Subcutaneous abdominal adipose tissue (tissue), 5 donors: ENCODE results near the gene UCHL5.
A peak's percentile ranks its signal among the peaks of the same experiment; 100 is the strongest.
"Not testable (repeated sequence)": the region's sequence is repeated elsewhere in the genome, so short reads cannot be mapped to it uniquely, and the experiment has no call there.

ENCODE experiments used
- H3K27ac ChIP-seq: one replicate; pipeline ENCODE4 v1.7.0; 2013; ENCODE audit warnings: low read depth, mild to moderate bottlenecking, inconsistent platforms, low read length, moderate library complexity
- H3K27me3 ChIP-seq, 5 donors: one replicate each; pipeline ENCODE4 v1.7.0; 2013; ENCODE audit warnings: low read length in 5 of 5, inconsistent platforms in 1 of 5; ENCODE audit not compliant: control insufficient read depth in 5 of 5, insufficient read depth in 4 of 5
- H3K36me3 ChIP-seq, 5 donors: one replicate each; pipeline ENCODE4 v1.7.0; 2013; ENCODE audit warnings: low read length in 5 of 5; ENCODE audit not compliant: control insufficient read depth in 5 of 5, insufficient read depth in 5 of 5
- H3K4me1 ChIP-seq, 5 donors: one replicate each; pipeline ENCODE4 v1.7.0; 2013; ENCODE audit warnings: low read length in 5 of 5, mild to moderate bottlenecking in 3 of 5, moderate library complexity in 1 of 5; ENCODE audit not compliant: control insufficient read depth in 5 of 5, insufficient read depth in 5 of 5
- H3K4me3 ChIP-seq, 5 donors: one replicate each; pipeline ENCODE4 v1.7.0; 2013; ENCODE audit warnings: low read length in 5 of 5, low read depth in 1 of 5
- H3K9ac ChIP-seq, 5 donors: one replicate each; pipeline ENCODE4 v1.7.0; 2013; ENCODE audit warnings: low read length in 5 of 5, mild to moderate bottlenecking in 4 of 5, moderate library complexity in 3 of 5
- H3K9me3 ChIP-seq, 5 donors: one replicate each; pipeline ENCODE4 v1.7.0; 2013; ENCODE audit warnings: low read length in 5 of 5; ENCODE audit not compliant: control insufficient read depth in 5 of 5
- donor health status: healthy.
- donor health status: healthy.
- donor health status: healthy.
- donor health status: healthy.
- donor health status: healthy.

The UCHL5 gene

GRCh38 chr1:193068013-193068412 is 8.9 kb upstream of the UCHL5 start:
- Histone ChIP-seq H3K9ac (no peak overlapping the region), H3K36me3 (peaks cover 0 to 6% (median 3%) of the 10 kb centered on the region in 5 donors), H3K4me1 (peaks cover 3 to 13% (median 4%) of the 10 kb centered on the region in 5 donors), H3K27me3 (no peaks in the 10 kb centered on the region), H3K27ac (no peak overlapping the region), H3K4me3 (no peak overlapping the region), H3K9me3 (no peaks in the 10 kb centered on the region)

DNA sequence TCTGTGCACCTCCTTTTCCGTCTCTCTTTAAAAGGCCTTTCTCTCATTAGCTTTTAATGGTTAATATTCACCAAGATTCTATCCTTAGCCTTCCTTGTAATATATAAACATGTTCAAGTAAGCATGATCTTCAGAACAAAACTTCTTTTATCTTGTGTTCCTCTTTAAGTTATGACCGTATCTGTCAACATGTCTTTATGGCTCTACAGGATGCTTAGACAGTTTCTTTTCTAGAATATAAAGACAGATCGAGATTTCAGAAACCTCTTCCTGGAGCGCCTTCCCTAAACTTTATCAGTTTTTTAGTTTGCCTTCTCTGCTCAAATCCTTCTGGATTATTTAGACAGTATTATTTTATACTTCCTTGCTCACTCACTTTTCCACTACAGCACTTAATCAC is 7.4 kb upstream of the UCHL5 start:
- Histone ChIP-seq H3K4me1 (peaks cover 3 to 13% (median 4%) of the 10 kb centered on the region in 5 donors), H3K27ac (no peak overlapping the region), H3K27me3 (no peaks in the 10 kb centered on the region), H3K36me3 (peaks cover 0 to 6% (median 3%) of the 10 kb centered on the region in 5 donors), H3K9me3 (no peaks in the 10 kb centered on the region), H3K9ac (no peak overlapping the region), H3K4me3 (no peak overlapping the region)

- Histone ChIP-seq H3K4me1 (peaks cover 1 to 15% (median 9%) of the 10 kb centered on the region in 5 donors), H3K36me3 (peaks cover 0 to 6% (median 3%) of the 10 kb centered on the region in 5 donors)
Observed at GRCh38 chr1:193065954-193066353, 6.8 kb upstream of the UCHL5 start.

DNA sequence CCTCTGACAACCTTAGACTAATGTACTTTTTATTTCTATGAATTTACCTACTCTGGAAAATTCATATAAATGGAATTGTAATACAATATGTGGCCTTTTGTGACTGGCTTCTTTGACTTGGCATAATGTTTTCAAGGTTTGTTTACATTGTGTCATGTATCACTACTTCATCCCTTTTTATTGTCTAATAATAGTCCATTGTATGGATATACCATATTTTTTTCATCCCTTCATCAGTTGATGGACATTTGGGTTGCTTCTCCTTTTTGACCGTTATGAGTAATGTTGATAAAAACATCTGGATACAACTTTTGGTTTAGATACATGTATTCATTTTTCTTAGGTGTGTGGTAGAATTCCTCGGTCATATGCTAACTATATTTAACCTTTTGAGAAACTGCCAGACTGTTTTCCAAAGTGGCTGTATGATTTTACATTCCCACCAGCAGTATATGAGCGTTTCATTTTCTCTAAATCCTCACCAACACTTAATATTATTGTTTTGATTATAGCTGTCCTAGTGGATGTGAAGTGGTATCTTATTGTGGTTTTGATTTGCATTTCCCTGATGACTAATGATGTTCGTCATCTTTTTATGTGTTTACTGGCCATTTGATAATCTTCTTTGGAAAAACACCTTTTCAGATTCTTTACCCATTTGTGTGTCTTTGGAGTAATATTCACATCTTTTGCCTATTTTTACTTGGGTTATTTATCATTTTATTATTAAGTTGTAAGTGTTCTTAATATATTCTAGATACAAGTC is 3.7 kb upstream of the UCHL5 start:
- peaks cover 0 to 3% (median 0%) of the 10 kb centered on the region in 5 donors for H3K27me3 ChIP-seq
- peaks cover 7 to 26% (median 24%) of the 10 kb centered on the region in 5 donors for H3K4me1 ChIP-seq
- H3K36me3 ChIP-seq: no peaks in the 10 kb centered on the region
- H3K27ac ChIP-seq: no peak overlapping the region
- H3K9ac ChIP-seq: no peak overlapping the region
- no peaks in the 10 kb centered on the region for H3K9me3 ChIP-seq
- no peak overlapping the region for H3K4me3 ChIP-seq

More at GRCh38 chr1:193065954-193066353, 6.8 kb upstream of the UCHL5 start:
- Histone ChIP-seq H3K4me3 (no peak overlapping the region), H3K27me3 (no peaks in the 10 kb centered on the region), H3K27ac (no peak overlapping the region), H3K9ac (no peak overlapping the region), H3K9me3 (no peaks in the 10 kb centered on the region)

- Histone ChIP-seq H3K4me1 (peaks cover 7 to 31% (median 29%) of the 10 kb centered on the region in 5 donors), H3K36me3 (no peaks in the 10 kb centered on the region), H3K4me3 (peak overlapping the region in 2 of 5 donors; percentile 29 to 95), H3K9me3 (no peaks in the 10 kb centered on the region), H3K27me3 (peaks cover 0 to 3% (median 0%) of the 10 kb centered on the region in 5 donors), H3K9ac (peak overlapping the region in 4 of 5 donors; percentile 48 to 99 (median 98)), H3K27ac (peak overlapping the region; percentile 96)
Observed at GRCh38 chr1:193060938-193061337, 1.8 kb upstream of the UCHL5 start.

GRCh38 chr1:193060406-193060805 is 1.2 kb upstream of the UCHL5 start:
- Histone ChIP-seq H3K27ac (peak overlapping the region; percentile 96), H3K4me3 (peak overlapping the region; percentile 80 to 98 (median 95)), H3K4me1 (peaks cover 7 to 31% (median 29%) of the 10 kb centered on the region in 5 donors), H3K27me3 (peaks cover 0 to 3% (median 0%) of the 10 kb centered on the region in 5 donors), H3K9ac (peak overlapping the region; percentile 82 to 99 (median 98)), H3K9me3 (no peaks in the 10 kb centered on the region), H3K36me3 (no peaks in the 10 kb centered on the region)

DNA sequence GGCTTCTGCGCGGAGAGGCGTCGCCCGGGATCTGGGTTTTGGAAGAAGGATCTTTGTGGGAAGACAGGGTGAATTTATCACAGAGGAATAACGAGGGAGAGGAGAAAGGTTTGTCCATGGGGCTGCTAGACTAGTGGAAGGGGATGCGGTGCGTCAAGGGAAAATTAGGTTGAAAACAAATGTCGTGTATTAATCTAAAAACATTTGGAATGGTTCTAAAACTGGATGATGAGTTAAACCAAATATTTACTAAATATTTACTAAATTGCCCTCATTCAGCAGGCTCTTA is 899 bp upstream of the UCHL5 start:
- Histone ChIP-seq H3K36me3 (no peaks in the 10 kb centered on the region), H3K27ac (peak overlapping the region; percentile 96), H3K9ac (peak overlapping the region; percentile 82 to 99 (median 98)), H3K4me3 (peak overlapping the region; percentile 80 to 98 (median 95)), H3K4me1 (peaks cover 7 to 32% (median 29%) of the 10 kb centered on the region in 5 donors), H3K27me3 (peaks cover 0 to 3% (median 0%) of the 10 kb centered on the region in 5 donors), H3K9me3 (no peaks in the 10 kb centered on the region)

- no peaks in the 10 kb centered on the region for H3K36me3 ChIP-seq
- peak overlapping the region; percentile 96 for H3K27ac ChIP-seq
- H3K4me3 ChIP-seq: peak overlapping the region; percentile 95 to 99 (median 97)
- H3K4me1 ChIP-seq: peaks cover 7 to 37% (median 29%) of the 10 kb centered on the region in 5 donors
- H3K27me3 ChIP-seq: peaks cover 0 to 3% (median 0%) of the 10 kb centered on the region in 5 donors
- H3K9ac ChIP-seq: peak overlapping the region; percentile 93 to 99 (median 98)
- H3K9me3 ChIP-seq: no peaks in the 10 kb centered on the region
Observed at GRCh38 chr1:193058529-193059281, 455 bp downstream of the UCHL5 start.

DNA sequence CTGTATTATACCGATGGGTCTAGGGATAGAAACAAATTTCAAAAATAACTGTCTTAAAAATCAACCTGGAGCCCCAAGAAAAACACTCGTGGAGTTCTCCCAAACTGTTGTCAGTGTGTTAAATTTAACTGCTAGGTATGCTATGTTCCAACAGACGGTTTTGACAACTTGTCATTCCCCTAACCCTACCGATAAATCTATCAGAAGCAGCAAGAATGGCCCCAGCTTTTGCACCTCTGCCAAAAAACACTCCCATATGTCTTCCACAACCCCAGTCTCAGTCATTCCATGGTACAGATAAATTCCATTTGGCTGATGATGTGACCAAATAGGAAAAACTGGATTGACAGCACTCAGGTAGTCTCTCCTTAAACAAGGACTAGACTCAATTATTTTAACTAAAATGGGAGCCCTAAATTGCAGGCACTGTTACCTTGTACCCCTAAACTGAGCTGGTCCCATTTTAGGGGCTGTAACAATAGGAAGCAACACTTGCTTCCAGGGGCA is 4.9 kb downstream of the UCHL5 start:
- no peaks in the 10 kb centered on the region for H3K9me3 ChIP-seq
- peaks cover 3 to 12% (median 6%) of the 10 kb centered on the region in 5 donors for H3K36me3 ChIP-seq
- H3K27ac ChIP-seq: no peak overlapping the region
- peaks cover 0 to under 1% (median 0%) of the 10 kb centered on the region in 5 donors for H3K27me3 ChIP-seq
- no peak overlapping the region for H3K4me3 ChIP-seq
- no peak overlapping the region for H3K9ac ChIP-seq
- peaks cover under 1 to 23% (median 15%) of the 10 kb centered on the region in 5 donors for H3K4me1 ChIP-seq

DNA sequence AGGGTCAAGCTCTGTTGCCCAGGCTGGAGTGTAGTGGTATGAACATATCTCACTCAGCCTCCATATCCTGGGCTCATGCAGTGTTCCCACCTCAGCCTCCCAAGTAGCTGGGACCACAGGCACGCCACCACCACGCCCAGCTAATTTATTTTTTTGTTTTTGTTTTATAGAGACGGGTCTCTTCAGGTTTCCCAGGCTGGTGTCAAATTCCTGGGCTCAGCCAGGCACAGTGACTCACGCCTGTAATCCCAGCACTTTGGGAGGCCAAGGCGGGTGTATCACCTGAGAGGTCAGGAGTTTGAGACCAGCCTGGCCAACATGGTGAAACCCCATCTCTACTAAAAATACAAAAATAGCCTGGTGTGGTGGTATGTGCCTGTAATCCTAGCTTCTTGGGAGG is 10.2 kb downstream of the UCHL5 start:
- not testable (repeated sequence) for H3K9ac ChIP-seq, H3K27ac ChIP-seq, H3K9me3 ChIP-seq, H3K27me3 ChIP-seq, H3K4me3 ChIP-seq, H3K4me1 ChIP-seq
- H3K36me3 ChIP-seq: peaks cover 8 to 29% (median 17%) of the 10 kb centered on the region in 5 donors
